Coronary artery (tissue), 2 donors: ENCODE measurements around the gene AGMO.

ENCODE experiments used
- DNase-seq: peaks from one replicate; pipeline ENCODE4 v3.0.0-alpha.2; 2017; ENCODE audit warnings: low spot score
- H3K27ac ChIP-seq, 2 donors: fragments of 200-600 bp; sonication (generic); one replicate each; pipeline ENCODE4 v1.5.1; 2016 to 2019
- H3K4me3 ChIP-seq: fragments of 200-600 bp; sonication (generic); 2 replicates; pipeline ENCODE4 v1.5.1; 2016; ENCODE audit warnings: mild to moderate bottlenecking, moderate library complexity
- TF ChIP-seq, protein P1 (sequence below): fragments of 200-600 bp; sonication (generic); IDR thresholded peaks from one replicate; pipeline ENCODE4 v1.5.1; 2019; ENCODE audit warnings: antibody characterized with exemption

Gene AGMO

DNA sequence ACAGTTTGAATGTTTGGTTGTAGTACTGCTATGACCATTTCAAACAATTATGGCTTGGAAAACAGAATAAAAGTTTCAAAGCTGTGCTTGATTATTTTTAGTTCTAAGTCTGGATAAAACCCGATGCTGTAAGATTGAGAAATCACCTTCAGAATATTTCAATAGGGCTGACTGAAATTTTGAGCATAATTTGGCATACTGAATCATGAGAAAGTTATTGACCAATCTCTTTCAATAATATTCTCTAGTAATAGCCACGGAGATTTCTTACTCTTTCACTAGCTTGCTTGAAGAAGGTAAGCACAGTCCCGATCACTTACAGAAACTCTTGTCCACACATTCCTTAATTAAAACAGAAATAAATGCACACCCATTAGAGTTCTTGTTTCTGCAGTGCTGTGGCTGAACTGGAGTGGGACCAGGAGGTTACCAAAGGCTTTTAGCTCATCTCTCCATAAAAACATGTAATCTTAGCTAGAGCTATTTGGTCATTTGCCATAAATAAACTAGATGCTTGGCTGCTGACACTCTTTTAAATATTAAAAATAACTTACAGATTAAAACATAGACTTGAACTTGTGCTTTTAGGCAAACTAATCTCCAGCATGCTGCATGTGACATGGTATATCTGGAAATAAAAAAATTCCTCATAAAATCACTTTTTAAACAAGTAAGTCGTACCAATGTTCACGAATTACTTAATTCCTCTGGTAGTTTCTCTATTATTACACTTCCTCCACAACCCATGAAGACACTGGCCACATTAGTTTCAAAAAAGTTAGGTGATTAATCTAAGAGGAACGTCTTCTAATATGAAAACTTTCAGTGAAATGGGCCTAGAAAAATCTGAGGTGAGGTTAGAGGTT is 97.8 kb downstream of the AGMO start:
- H3K4me3 ChIP-seq, result peak overlapping the region; percentile 42
- peak overlapping the region in 1 of 2 donors; percentile 75 for H3K27ac ChIP-seq
- TF ChIP-seq, protein P1, sequence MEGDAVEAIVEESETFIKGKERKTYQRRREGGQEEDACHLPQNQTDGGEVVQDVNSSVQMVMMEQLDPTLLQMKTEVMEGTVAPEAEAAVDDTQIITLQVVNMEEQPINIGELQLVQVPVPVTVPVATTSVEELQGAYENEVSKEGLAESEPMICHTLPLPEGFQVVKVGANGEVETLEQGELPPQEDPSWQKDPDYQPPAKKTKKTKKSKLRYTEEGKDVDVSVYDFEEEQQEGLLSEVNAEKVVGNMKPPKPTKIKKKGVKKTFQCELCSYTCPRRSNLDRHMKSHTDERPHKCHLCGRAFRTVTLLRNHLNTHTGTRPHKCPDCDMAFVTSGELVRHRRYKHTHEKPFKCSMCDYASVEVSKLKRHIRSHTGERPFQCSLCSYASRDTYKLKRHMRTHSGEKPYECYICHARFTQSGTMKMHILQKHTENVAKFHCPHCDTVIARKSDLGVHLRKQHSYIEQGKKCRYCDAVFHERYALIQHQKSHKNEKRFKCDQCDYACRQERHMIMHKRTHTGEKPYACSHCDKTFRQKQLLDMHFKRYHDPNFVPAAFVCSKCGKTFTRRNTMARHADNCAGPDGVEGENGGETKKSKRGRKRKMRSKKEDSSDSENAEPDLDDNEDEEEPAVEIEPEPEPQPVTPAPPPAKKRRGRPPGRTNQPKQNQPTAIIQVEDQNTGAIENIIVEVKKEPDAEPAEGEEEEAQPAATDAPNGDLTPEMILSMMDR, result no peak
- no peak for DNase-seq

DNA sequence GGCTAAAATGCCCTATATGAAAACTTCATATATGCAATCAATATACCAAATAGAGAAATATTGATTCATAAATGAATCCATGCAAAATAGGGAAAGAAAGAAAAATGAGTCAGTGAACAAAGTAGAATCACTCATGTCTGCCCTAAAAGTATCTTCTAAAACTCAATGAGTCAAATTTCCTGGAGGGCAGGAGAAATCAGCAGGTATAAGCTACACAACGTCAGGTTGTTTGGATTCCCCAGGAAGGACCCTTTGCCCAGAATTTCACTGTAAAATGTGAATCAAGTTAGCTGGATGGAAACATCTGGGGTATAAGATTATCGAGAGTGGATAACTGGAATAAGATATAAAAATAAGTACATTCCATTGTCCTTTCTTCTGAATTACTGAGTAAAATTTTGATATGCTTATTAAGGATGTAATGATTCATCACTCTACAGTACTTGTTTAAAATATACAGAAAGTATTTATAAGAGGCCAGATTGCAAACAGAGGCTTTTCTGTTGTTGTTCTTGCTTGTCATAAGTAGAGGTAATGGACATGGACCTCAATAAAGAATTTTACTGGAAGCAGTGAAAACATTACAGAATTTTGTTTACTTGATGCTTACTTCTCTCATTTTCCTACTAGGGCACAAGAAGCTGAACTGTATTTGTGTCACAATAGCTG is 99.0 kb downstream of the AGMO start:
- Histone ChIP-seq H3K4me3 (no peak overlapping the region), H3K27ac (peak overlapping the region in 1 of 2 donors; percentile 65)
- TF ChIP-seq, protein P1, result no peak
- DNase-seq, result no peak

DNA sequence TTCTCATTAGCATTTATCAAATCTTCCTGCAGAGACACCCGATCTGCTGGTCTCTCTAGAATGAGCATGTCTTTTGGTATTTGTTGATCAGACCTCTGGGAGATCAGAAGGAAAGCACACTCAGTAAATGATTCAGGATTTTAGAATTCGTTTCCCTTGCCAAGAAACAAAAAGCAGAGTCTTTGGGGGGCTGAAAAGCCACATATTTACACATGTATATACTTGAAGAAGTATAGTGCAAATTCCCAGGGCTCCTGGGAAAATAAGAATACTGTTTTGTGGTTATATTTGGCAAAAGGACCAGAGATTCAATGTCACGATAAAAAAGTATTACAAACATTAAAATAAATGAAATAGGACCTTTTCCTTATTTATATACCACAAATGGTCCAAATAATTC is 100.2 kb downstream of the AGMO start:
- no peak overlapping the region for H3K27ac ChIP-seq
- no peak for DNase-seq
- TF ChIP-seq, protein P1, result no peak
- H3K4me3 ChIP-seq, result no peak overlapping the region

DNA sequence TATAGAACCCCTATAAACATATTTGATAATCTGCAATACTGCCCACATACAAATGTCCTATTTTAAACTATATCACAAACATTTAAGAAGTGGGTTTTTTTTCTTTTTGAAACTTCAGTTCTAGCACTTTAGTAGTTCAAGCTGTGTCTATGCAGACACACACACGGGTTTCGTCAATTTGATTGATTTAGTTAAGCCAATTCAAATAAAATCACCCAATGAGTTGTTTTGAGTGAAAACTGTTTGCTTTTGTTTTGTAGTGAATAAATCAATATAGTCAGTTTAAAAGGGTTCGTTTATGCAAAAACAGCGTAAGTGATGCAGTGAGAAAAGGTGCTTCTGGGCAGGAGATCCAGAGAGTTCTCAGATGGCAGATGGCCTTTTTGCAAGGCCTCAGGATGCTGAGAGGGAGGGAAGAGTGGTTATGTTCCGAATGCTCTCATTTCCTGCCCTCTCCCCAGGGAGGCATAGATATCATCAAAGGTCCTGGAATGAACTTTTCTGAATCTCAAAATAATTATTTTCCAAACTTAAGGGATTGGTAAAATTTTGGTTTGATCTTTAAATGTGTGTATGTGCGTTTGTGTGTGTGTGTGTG is 102.7 kb downstream of the AGMO start:
- no peak overlapping the region for H3K4me3 ChIP-seq
- DNase-seq, result no peak
- TF ChIP-seq, protein P1, result no peak
- peak overlapping the region in 1 of 2 donors; percentile 28 for H3K27ac ChIP-seq

DNA sequence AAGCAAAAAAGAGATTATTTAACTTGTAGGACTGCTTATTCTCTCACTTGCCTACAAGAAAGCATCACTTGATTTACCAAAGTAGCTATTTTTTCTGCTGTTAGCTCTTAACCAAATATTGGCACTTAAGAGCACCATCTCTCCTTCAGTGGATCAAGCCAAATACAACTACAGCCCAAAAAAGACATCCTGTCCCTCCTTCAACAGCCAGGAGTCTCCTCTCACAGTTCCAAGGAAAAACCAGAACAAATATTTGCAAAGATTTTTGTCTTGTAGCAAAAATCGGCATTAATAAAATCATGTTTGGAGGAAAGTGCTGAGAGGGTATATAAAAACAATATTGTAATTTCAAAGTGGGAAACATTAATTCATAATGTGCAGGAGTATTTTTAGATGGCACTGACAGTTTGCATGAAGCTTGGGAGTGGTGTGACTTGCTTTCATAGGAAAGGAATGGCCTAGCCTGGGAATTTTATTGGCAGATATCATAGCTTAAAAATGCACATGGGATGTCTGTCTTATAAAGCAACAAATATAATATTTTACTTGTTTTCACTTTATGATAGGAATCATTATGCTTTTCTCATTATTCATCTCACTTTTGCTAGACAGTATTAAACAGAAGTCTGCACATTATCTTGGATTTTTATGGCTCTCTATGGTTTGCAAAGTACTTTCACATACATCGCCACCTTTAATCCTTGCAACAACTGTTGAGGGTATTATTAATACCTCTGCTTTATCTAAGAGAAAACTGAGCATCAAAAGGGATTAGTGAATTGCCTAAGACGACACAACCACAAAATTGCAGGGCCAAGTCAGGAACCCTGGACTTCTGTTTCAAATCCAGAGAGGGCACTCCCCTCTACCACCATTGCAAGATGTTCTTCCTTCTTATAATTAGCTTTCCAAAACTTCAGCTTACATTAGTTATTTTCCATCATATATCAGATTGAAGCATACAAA is 103.5 kb downstream of the AGMO start:
- no peak for DNase-seq
- TF ChIP-seq, protein P1, result no peak
- Histone ChIP-seq H3K27ac (peak overlapping the region in 1 of 2 donors; percentile 19), H3K4me3 (no peak overlapping the region)

DNA sequence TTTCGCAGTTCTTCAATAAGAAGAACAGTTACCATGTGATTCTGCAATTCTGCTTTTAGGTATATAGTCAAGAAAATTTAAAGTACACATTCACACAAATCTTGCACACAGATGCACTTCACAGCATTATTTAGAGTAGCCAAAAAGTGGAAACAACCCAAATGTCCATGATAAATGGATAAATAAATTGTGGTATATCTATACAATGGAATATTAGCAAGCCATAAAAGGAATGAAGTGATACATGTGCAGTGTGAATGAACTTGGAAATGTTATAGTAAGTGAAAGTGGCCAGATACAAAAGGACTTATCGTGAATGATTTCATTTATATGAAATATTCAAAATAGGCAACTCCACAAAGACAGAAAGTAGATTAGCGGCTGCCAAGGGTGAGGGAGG is 109.1 kb downstream of the AGMO start:
- H3K4me3 ChIP-seq, result no peak overlapping the region
- TF ChIP-seq, protein P1, result no peak
- no peak for DNase-seq
- H3K27ac ChIP-seq, result no peak overlapping the region
